Loucy (cell line): ENCODE data around the gene MARCHF4.

Experiments used
- H2AFZ ChIP-seq: fragments of 200-600 bp; sonication (generic); 2 replicates; pipeline ENCODE4 v1.6.0; 2016; ENCODE audit warnings: antibody characterized with exemption, mild to moderate bottlenecking, low read length, moderate library complexity
- H3F3A ChIP-seq: fragments of 200-600 bp; 2 replicates; pipeline ENCODE4 v1.6.0; 2016; ENCODE audit warnings: antibody characterized with exemption, low read depth, mild to moderate bottlenecking
- H3K27me3 ChIP-seq: fragments of 200-600 bp; sonication (generic); 2 replicates; pipeline ENCODE4 v1.6.1; 2014; ENCODE audit warnings: low read length, mild to moderate bottlenecking; ENCODE audit not compliant: insufficient read depth, poor library complexity, severe bottlenecking
- H3K36me3 ChIP-seq: fragments of 200-600 bp; sonication (generic); 2 replicates; pipeline ENCODE4 v1.6.1; 2016; ENCODE audit warnings: low read length; ENCODE audit not compliant: insufficient read depth
- H3K4me1 ChIP-seq: fragments of 200-600 bp; sonication (generic); 2 replicates; pipeline ENCODE4 v1.5.1; 2014; ENCODE audit warnings: low read length, mild to moderate bottlenecking; ENCODE audit not compliant: insufficient read depth, poor library complexity, severe bottlenecking
- H3K4me2 ChIP-seq: fragments of 200-600 bp; sonication (generic); 2 replicates; pipeline ENCODE4 v1.6.0; 2014; ENCODE audit warnings: antibody characterized with exemption, low read length, low read depth, mild to moderate bottlenecking; ENCODE audit not compliant: poor library complexity, severe bottlenecking
- H3K4me3 ChIP-seq: fragments of 200-600 bp; sonication (generic); 2 replicates; pipeline ENCODE4 v1.5.1; 2014; ENCODE audit warnings: low read length, mild to moderate bottlenecking, mixed read lengths; ENCODE audit not compliant: poor library complexity, severe bottlenecking
- H3K79me2 ChIP-seq: fragments of 200-600 bp; sonication (generic); 2 replicates; pipeline ENCODE4 v1.6.1; 2014; ENCODE audit warnings: low read length; ENCODE audit not compliant: insufficient read depth
- H3K9ac ChIP-seq: fragments of 200-600 bp; sonication (generic); 2 replicates; pipeline ENCODE4 v1.6.0; 2014; ENCODE audit warnings: mild to moderate bottlenecking, low read depth, low read length, moderate library complexity; ENCODE audit not compliant: poor library complexity, severe bottlenecking
- H3K9me2 ChIP-seq: fragments of 200-600 bp; sonication (generic); replicated peaks from 2 replicates; pipeline ENCODE4 v1.6.1; 2016; ENCODE audit warnings: low read depth, low read length, mixed read lengths
- H3K9me3 ChIP-seq: fragments of 200-600 bp; sonication (generic); 2 replicates; pipeline ENCODE4 v1.6.1; 2014; ENCODE audit warnings: mild to moderate bottlenecking, antibody characterized with exemption, low read length, low read depth; ENCODE audit not compliant: insufficient read depth
- H4K20me1 ChIP-seq: fragments of 200-600 bp; sonication (generic); 2 replicates; pipeline ENCODE4 v1.6.0; 2014; ENCODE audit warnings: antibody characterized with exemption, low read length, mild to moderate bottlenecking; ENCODE audit not compliant: insufficient read depth, poor library complexity, severe bottlenecking
- EZH2phosphoT487 ChIP-seq: fragments of 200-600 bp; IDR thresholded peaks from 2 replicates; pipeline ENCODE4 v1.6.1; 2018; ENCODE audit warnings: antibody characterized with exemption, mild to moderate bottlenecking, moderate library complexity, borderline replicate concordance
- TF ChIP-seq, protein P1 (sequence below): fragments of 200-600 bp; sonication (generic); conservative IDR thresholded peaks from 2 replicates; pipeline ENCODE4 v1.5.1; 2014; ENCODE audit warnings: mild to moderate bottlenecking, antibody characterized with exemption, low read length

Gene MARCHF4

DNA sequence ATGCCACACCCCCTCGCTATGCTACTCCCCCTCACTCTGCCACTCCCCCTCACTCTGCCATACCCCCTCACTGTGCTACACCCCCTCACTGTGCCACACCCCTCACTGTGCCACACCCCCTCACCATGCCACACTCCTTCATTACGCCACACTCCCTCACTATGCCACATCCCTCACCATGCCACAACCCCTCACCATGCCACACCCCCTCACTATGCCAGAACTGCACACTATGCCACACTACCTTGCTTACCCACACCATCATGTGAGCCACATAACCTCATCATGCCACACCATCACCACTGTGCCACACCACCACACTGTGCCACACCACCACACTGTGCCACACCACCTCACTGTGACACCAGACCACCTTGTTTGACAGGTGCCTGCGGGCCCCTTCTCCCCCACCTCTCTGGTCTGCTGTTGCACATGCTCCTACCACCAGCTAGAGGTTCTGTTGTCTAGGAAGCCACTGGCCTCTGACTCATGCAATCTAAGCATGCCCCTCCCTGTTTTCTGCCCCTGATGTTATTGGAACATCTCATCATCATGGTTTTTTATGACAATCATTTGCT is 22.0 kb downstream of the MARCHF4 start:
- no peaks in the 10 kb centered on the region for H4K20me1 ChIP-seq
- peaks cover 25% of the 10 kb centered on the region for H3F3A ChIP-seq
- H3K4me2 ChIP-seq, result peak overlapping the region; percentile 47
- peak overlapping the region; percentile 61 for H3K9ac ChIP-seq
- H3K79me2 ChIP-seq, result no peaks in the 10 kb centered on the region
- no peaks in the 10 kb centered on the region for H3K9me2 ChIP-seq
- H3K4me1 ChIP-seq, result peaks cover 92% of the 10 kb centered on the region
- peak overlapping the region; percentile 23 for H3K4me3 ChIP-seq
- no peaks in the 10 kb centered on the region for H3K9me3 ChIP-seq
- H3K36me3 ChIP-seq, result no peaks in the 10 kb centered on the region
- no peaks in the 10 kb centered on the region for H3K27me3 ChIP-seq
- H2AFZ ChIP-seq, result no peak overlapping the region
- no peak for TF ChIP-seq EZH2phosphoT487
- TF ChIP-seq, protein P1, sequence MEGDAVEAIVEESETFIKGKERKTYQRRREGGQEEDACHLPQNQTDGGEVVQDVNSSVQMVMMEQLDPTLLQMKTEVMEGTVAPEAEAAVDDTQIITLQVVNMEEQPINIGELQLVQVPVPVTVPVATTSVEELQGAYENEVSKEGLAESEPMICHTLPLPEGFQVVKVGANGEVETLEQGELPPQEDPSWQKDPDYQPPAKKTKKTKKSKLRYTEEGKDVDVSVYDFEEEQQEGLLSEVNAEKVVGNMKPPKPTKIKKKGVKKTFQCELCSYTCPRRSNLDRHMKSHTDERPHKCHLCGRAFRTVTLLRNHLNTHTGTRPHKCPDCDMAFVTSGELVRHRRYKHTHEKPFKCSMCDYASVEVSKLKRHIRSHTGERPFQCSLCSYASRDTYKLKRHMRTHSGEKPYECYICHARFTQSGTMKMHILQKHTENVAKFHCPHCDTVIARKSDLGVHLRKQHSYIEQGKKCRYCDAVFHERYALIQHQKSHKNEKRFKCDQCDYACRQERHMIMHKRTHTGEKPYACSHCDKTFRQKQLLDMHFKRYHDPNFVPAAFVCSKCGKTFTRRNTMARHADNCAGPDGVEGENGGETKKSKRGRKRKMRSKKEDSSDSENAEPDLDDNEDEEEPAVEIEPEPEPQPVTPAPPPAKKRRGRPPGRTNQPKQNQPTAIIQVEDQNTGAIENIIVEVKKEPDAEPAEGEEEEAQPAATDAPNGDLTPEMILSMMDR, result no peak

DNA sequence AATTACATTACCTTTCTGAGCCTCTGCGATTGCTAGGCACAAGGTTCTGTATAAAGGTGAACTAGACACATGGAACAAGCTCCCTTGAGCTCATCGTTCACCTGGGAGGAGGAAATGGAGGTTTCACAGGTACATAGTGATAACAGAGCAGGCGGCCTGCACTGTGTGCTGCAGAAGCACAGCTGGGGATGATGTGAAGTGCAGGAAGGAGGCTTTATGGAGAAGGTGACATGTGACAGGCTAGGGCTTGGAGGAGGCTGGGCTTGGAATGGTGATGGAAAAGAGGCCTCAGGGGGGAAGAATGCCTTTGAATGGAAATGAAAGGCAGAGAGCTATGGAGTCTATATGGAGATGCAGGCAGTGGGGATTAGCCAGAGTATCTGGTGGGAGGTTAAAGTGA is 22.9 kb downstream of the MARCHF4 start:
- H3K36me3 ChIP-seq, result no peaks in the 10 kb centered on the region
- no peak overlapping the region for H3K4me3 ChIP-seq
- H3K9me3 ChIP-seq, result no peaks in the 10 kb centered on the region
- no peaks in the 10 kb centered on the region for H3K79me2 ChIP-seq
- no peak overlapping the region for H2AFZ ChIP-seq
- peak overlapping the region; percentile 47 for H3K4me2 ChIP-seq
- H3K9me2 ChIP-seq, result no peaks in the 10 kb centered on the region
- peak overlapping the region; percentile 61 for H3K9ac ChIP-seq
- TF ChIP-seq, protein P1, result no peak
- TF ChIP-seq EZH2phosphoT487, result no peak
- H4K20me1 ChIP-seq, result no peaks in the 10 kb centered on the region
- peaks cover 24% of the 10 kb centered on the region for H3F3A ChIP-seq
- no peaks in the 10 kb centered on the region for H3K27me3 ChIP-seq
- peaks cover 98% of the 10 kb centered on the region for H3K4me1 ChIP-seq

DNA sequence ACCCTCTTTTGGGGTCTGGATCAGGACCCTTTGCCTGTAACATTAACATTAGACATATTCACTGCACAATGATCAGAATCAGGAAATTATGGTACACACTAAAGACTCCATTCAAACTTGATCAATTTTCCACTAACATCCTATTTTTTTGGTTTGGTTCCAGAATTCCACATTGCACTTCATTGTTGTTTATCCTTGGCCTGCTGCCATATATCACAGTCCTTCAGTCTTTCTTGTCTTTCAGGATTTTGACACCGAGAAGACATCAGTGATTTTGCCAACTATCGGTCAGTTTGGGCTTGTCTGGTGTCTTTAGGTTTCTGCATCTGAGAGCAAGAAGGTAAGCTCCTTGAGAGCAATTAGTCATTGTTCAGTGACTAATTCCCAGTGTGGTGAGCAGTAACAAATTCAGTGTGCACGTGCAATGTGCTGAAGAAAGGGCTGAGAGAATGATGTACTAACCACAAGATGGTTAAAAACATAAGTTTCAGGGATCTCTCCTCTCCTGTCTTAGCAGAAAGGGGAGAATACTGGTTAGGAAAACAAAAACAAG is 23.5 kb downstream of the MARCHF4 start:
- peak overlapping the region; percentile 47 for H3K4me2 ChIP-seq
- peaks cover 19% of the 10 kb centered on the region for H3F3A ChIP-seq
- H4K20me1 ChIP-seq, result no peaks in the 10 kb centered on the region
- H3K36me3 ChIP-seq, result no peaks in the 10 kb centered on the region
- peak overlapping the region; percentile 13 for H3K4me3 ChIP-seq
- TF ChIP-seq, protein P1, result no peak
- no peak for TF ChIP-seq EZH2phosphoT487
- H3K4me1 ChIP-seq, result peaks cover 98% of the 10 kb centered on the region
- H2AFZ ChIP-seq, result no peak overlapping the region
- no peaks in the 10 kb centered on the region for H3K9me2 ChIP-seq
- no peaks in the 10 kb centered on the region for H3K79me2 ChIP-seq
- no peaks in the 10 kb centered on the region for H3K27me3 ChIP-seq
- no peaks in the 10 kb centered on the region for H3K9me3 ChIP-seq
- peak overlapping the region; percentile 61 for H3K9ac ChIP-seq
